ENCODE measurements around the gene MAPKAPK2. TPM values are rescaled to one million over a fixed set of nuclear protein-coding genes. Genes with fewer than 3 reads are reported as not detected.

Gene MAPKAPK2
- polyA plus RNA-seq, 1 donor (not counting 4 experiments of a cell fraction or from before 2014, with no cell fraction given) = 41.5 TPM

DNA sequence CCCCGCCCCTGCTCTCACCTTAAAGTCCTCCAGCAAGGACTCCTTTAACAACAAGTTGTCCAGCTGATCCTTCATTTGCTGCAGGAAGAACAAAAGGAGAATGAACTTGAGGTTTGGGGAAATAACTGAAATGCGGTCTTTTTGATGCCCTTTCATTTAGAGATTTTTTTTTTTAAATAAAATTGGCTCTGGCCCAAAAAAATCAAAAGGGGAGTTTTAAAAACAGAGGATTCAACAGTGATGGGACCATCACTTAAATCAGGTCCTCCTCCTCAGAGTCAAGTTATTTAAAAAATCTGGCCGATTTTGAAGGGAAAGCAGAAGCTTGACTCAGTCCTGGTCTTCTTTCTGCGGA lies 86.6 kb downstream of the MAPKAPK2 start:
- Histone ChIP-seq H3K27ac (ENCODE audit: control insufficient read depth, insufficient read depth, low read length) (no peak overlapping the region), H3K9me1 (ENCODE audit: control insufficient read depth, extremely low read depth, insufficient read depth, low read length) (no peaks in the 10 kb centered on the region), H3K27me3 (ENCODE audit: control insufficient read depth, extremely low read depth, insufficient read depth, low read length) (peaks cover 37% of the 10 kb centered on the region), H4K20me1 (ENCODE audit: control insufficient read depth, extremely low read depth, insufficient read depth, low read length) (no peaks in the 10 kb centered on the region), H3K4me3 (ENCODE audit: control insufficient read depth in 2 of 3, extremely low read depth in 1 of 3, insufficient read depth in 2 of 3, low read depth in 1 of 3, low read length in 3 of 3) (no peak overlapping the region), H3K9me3 (ENCODE audit: control insufficient read depth, low read depth, low read length) (no peaks in the 10 kb centered on the region), H2AFZ (ENCODE audit: control insufficient read depth, low read length) (no peak overlapping the region), H3K79me2 (ENCODE audit: control insufficient read depth, insufficient read depth, low read length) (no peaks in the 10 kb centered on the region), H3K4me2 (ENCODE audit: control insufficient read depth, extremely low read depth, insufficient read depth, low read depth, low read length) (no peak overlapping the region), H3K9ac (ENCODE audit: control insufficient read depth, extremely low read depth, insufficient read depth, low read length) (no peak overlapping the region), H3K36me3 (ENCODE audit: control insufficient read depth in 2 of 2, extremely low read depth in 1 of 2, insufficient read depth in 2 of 2, low read length in 2 of 2) (no peaks in the 10 kb centered on the region), H3K4me1 (ENCODE audit: control insufficient read depth, extremely low read depth, insufficient read depth, low read length) (peaks cover 5% of the 10 kb centered on the region)
- no peak for FAIRE-seq
- dilution Hi-C loops (cut with MboI; ENCODE audit: extremely low pct_ligation_motif_present, low sequenced_read_pairs) = loop anchor here (25.0 kb wide), 1 partner anchor 216 kb away; no protein-coding TSS in a partner anchor
- TF ChIP-seq, protein P1, sequence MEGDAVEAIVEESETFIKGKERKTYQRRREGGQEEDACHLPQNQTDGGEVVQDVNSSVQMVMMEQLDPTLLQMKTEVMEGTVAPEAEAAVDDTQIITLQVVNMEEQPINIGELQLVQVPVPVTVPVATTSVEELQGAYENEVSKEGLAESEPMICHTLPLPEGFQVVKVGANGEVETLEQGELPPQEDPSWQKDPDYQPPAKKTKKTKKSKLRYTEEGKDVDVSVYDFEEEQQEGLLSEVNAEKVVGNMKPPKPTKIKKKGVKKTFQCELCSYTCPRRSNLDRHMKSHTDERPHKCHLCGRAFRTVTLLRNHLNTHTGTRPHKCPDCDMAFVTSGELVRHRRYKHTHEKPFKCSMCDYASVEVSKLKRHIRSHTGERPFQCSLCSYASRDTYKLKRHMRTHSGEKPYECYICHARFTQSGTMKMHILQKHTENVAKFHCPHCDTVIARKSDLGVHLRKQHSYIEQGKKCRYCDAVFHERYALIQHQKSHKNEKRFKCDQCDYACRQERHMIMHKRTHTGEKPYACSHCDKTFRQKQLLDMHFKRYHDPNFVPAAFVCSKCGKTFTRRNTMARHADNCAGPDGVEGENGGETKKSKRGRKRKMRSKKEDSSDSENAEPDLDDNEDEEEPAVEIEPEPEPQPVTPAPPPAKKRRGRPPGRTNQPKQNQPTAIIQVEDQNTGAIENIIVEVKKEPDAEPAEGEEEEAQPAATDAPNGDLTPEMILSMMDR (optimal IDR thresholded peaks at IDR 0.05 in 1 of 3, IDR thresholded peaks at IDR 0.05 in 1 of 3, conservative IDR thresholded peaks at IDR 0.05 in 1 of 3; ENCODE audit: extremely low read depth in 1 of 3, insufficient read depth in 2 of 3, low read length in 3 of 3) = no peak
- no peak for TF ChIP-seq EZH2 (IDR thresholded peaks at IDR 0.05; ENCODE audit: low read length)
- DNase-seq (ENCODE audit: low read depth, low spot score) = no peak

DNA sequence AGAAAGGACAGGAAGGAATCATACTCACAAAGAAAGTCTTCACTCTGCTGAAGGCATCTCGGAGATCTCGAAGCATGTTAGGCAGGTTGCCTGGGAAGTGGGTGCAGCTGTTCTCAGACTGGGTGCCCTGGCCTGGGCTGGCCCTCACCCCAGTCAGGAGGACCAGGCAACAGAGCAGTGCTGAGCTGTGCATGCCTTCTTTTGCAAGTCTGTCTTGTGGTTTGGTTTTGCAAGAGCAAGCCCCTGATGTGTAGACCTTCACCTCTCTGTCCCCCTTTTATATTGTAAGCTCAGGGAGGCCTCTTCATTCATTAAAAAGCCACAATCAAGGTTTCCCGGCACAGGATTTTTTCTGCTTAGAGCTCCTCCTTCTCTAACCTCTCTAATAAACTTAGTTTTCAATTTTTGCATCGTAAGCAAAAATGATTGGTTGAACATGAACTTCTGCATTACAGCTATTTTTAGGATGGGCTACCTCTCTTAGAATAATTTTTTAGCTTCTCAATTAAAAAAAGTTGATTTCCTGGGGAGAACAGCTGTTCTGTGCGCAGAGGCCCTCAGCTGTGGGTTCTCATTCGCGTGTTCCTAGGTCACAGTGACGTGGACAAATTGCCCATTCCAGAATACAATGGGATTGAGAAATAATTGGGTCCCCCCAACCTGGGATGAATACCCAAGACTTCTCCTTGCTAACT lies 87.7 kb downstream of the MAPKAPK2 start, which contains the start of gene IL10:
Gene IL10, minus strand, starts transcription at position 252 of the 695 bp plus-strand sequence. Its CDS starts 59 bp downstream, at position 193.
- dilution Hi-C loops (cut with MboI; ENCODE audit: extremely low pct_ligation_motif_present, low sequenced_read_pairs) = loop anchor here (25.0 kb wide), 1 partner anchor 215 kb away; no protein-coding TSS in a partner anchor
- Histone ChIP-seq H3K79me2 (ENCODE audit: control insufficient read depth, insufficient read depth, low read length) (no peaks in the 10 kb centered on the region), H3K27me3 (ENCODE audit: control insufficient read depth, extremely low read depth, insufficient read depth, low read length) (peaks cover 34% of the 10 kb centered on the region), H3K4me2 (ENCODE audit: control insufficient read depth, extremely low read depth, insufficient read depth, low read depth, low read length) (no peak within 1 kb of the TSS), H4K20me1 (ENCODE audit: control insufficient read depth, extremely low read depth, insufficient read depth, low read length) (no peaks in the 10 kb centered on the region), H3K9ac (ENCODE audit: control insufficient read depth, extremely low read depth, insufficient read depth, low read length) (no peak within 1 kb of the TSS), H2AFZ (ENCODE audit: control insufficient read depth, low read length) (no peak within 1 kb of the TSS), H3K36me3 (ENCODE audit: control insufficient read depth in 2 of 2, extremely low read depth in 1 of 2, insufficient read depth in 2 of 2, low read length in 2 of 2) (no peaks in the 10 kb centered on the region), H3K27ac (ENCODE audit: control insufficient read depth, insufficient read depth, low read length) (no peak within 1 kb of the TSS), H3K9me1 (ENCODE audit: control insufficient read depth, extremely low read depth, insufficient read depth, low read length) (no peaks in the 10 kb centered on the region), H3K9me3 (ENCODE audit: control insufficient read depth, low read depth, low read length) (no peaks in the 10 kb centered on the region), H3K4me1 (ENCODE audit: control insufficient read depth, extremely low read depth, insufficient read depth, low read length) (peaks cover 5% of the 10 kb centered on the region), H3K4me3 (ENCODE audit: control insufficient read depth in 2 of 3, extremely low read depth in 1 of 3, insufficient read depth in 2 of 3, low read depth in 1 of 3, low read length in 3 of 3) (no peak within 1 kb of the TSS)
- FAIRE-seq = no peak
- DNase-seq (ENCODE audit: low read depth, low spot score) = no peak
- TF ChIP-seq, protein P1 (optimal IDR thresholded peaks at IDR 0.05 in 1 of 3, IDR thresholded peaks at IDR 0.05 in 1 of 3, conservative IDR thresholded peaks at IDR 0.05 in 1 of 3; ENCODE audit: extremely low read depth in 1 of 3, insufficient read depth in 2 of 3, low read length in 3 of 3) = no peak
- no peak for TF ChIP-seq EZH2 (IDR thresholded peaks at IDR 0.05; ENCODE audit: low read length)
